Adipocyte (in vitro differentiated cells): ENCODE data around the gene PACRG.
"Not testable (repeated sequence)": the region's sequence is repeated elsewhere in the genome, so short reads cannot be mapped to it uniquely, and the experiment has no call there.

Source experiments
- DNase-seq: peaks from one replicate; pipeline ENCODE4 v3.0.0-alpha.2; 2015; ENCODE audit warnings: low read depth
- H3K27me3 ChIP-seq: replicated peaks from 2 replicates; pipeline ENCODE4 v1.7.0; 2013; ENCODE audit warnings: mild to moderate bottlenecking, low read length, moderate library complexity; ENCODE audit not compliant: control insufficient read depth, insufficient read depth
- H3K36me3 ChIP-seq: 2 replicates; pipeline ENCODE4 v1.7.0; 2013; ENCODE audit warnings: low read length, mild to moderate bottlenecking, moderate library complexity; ENCODE audit not compliant: control insufficient read depth, insufficient read depth, severe bottlenecking
- H3K4me1 ChIP-seq: 2 replicates; pipeline ENCODE4 v1.7.0; 2013; ENCODE audit warnings: mild to moderate bottlenecking, low read length, moderate library complexity; ENCODE audit not compliant: control insufficient read depth, insufficient read depth
- H3K4me3 ChIP-seq: 2 replicates; pipeline ENCODE4 v1.7.0; 2013; ENCODE audit warnings: mild to moderate bottlenecking, low read length, moderate library complexity
- H3K9ac ChIP-seq: 2 replicates; pipeline ENCODE4 v1.7.0; 2013; ENCODE audit warnings: mild to moderate bottlenecking, low read length, moderate library complexity
- H3K9me3 ChIP-seq: 2 replicates; pipeline ENCODE4 v1.7.0; 2013; ENCODE audit warnings: mild to moderate bottlenecking, low read length, moderate library complexity; ENCODE audit not compliant: control insufficient read depth

Gene PACRG

GRCh38 chr6:163309491-163310026 is 581.8 kb downstream of the PACRG start:
- DNase-seq: no peak
- no peaks in the 10 kb centered on the region for H3K9me3 ChIP-seq
- H3K4me1 ChIP-seq: no peaks in the 10 kb centered on the region
- no peaks in the 10 kb centered on the region for H3K27me3 ChIP-seq
- H3K9ac ChIP-seq: no peak overlapping the region
- H3K4me3 ChIP-seq: no peak overlapping the region
- no peaks in the 10 kb centered on the region for H3K36me3 ChIP-seq

GRCh38 chr6:163310096-163310972 is 582.6 kb downstream of the PACRG start:
- no peak overlapping the region for H3K9ac ChIP-seq
- no peaks in the 10 kb centered on the region for H3K36me3 ChIP-seq

GRCh38 chr6:163310973-163311383 is 583.2 kb downstream of the PACRG start:
- Histone ChIP-seq H3K36me3 (no peaks in the 10 kb centered on the region), H3K4me3 (no peak overlapping the region), H3K9ac (no peak overlapping the region), H3K27me3 (no peaks in the 10 kb centered on the region), H3K9me3 (no peaks in the 10 kb centered on the region), H3K4me1 (no peaks in the 10 kb centered on the region)
- DNase-seq: no peak

More at GRCh38 chr6:163310096-163310972, 582.6 kb downstream of the PACRG start:
- no peak for DNase-seq
- Histone ChIP-seq H3K9me3 (no peaks in the 10 kb centered on the region), H3K4me1 (no peaks in the 10 kb centered on the region), H3K27me3 (no peaks in the 10 kb centered on the region), H3K4me3 (no peak overlapping the region)

- H3K9me3 ChIP-seq: no peaks in the 10 kb centered on the region
Measured at GRCh38 chr6:163311830-163312229, 584.1 kb downstream of the PACRG start.

GRCh38 chr6:163313566-163313965 is 585.8 kb downstream of the PACRG start:
- no peak for DNase-seq
- Histone ChIP-seq H3K4me3 (no peak overlapping the region), H3K36me3 (no peaks in the 10 kb centered on the region), H3K9ac (no peak overlapping the region), H3K27me3 (no peaks in the 10 kb centered on the region), H3K4me1 (no peaks in the 10 kb centered on the region), H3K9me3 (no peaks in the 10 kb centered on the region)

More at GRCh38 chr6:163311830-163312229, 584.1 kb downstream of the PACRG start:
- Histone ChIP-seq H3K4me3 (no peak overlapping the region), H3K4me1 (no peaks in the 10 kb centered on the region), H3K36me3 (no peaks in the 10 kb centered on the region), H3K27me3 (no peaks in the 10 kb centered on the region), H3K9ac (no peak overlapping the region)
- no peak for DNase-seq

GRCh38 chr6:163313981-163314380 is 586.2 kb downstream of the PACRG start:
- no peaks in the 10 kb centered on the region for H3K4me1 ChIP-seq
- no peaks in the 10 kb centered on the region for H3K36me3 ChIP-seq
- no peak for DNase-seq
- H3K4me3 ChIP-seq: no peak overlapping the region
- no peaks in the 10 kb centered on the region for H3K27me3 ChIP-seq
- H3K9me3 ChIP-seq: no peaks in the 10 kb centered on the region
- no peak overlapping the region for H3K9ac ChIP-seq

GRCh38 chr6:163314791-163315470 is 587.2 kb downstream of the PACRG start:
- no peak overlapping the region for H3K9ac ChIP-seq
- H3K4me1 ChIP-seq: peaks cover under 1% of the 10 kb centered on the region
- H3K36me3 ChIP-seq: no peaks in the 10 kb centered on the region
- no peak overlapping the region for H3K4me3 ChIP-seq
- H3K9me3 ChIP-seq: no peaks in the 10 kb centered on the region
- H3K27me3 ChIP-seq: no peaks in the 10 kb centered on the region
- DNase-seq: no peak

GRCh38 chr6:163316866-163317495 is 589.2 kb downstream of the PACRG start:
- H3K9ac ChIP-seq, H3K9me3 ChIP-seq, DNase-seq, H3K4me3 ChIP-seq, H3K27me3 ChIP-seq, H3K36me3 ChIP-seq: not testable (repeated sequence)
- H3K4me1 ChIP-seq: peaks cover 18% of the 10 kb centered on the region

GRCh38 chr6:163318071-163318786 is 590.5 kb downstream of the PACRG start:
- no peak for DNase-seq
- no peaks in the 10 kb centered on the region for H3K9me3 ChIP-seq
- H3K4me3 ChIP-seq: no peak overlapping the region

GRCh38 chr6:163319609-163320366 is 592.0 kb downstream of the PACRG start:
- H3K4me1 ChIP-seq: peaks cover 36% of the 10 kb centered on the region
- no peak overlapping the region for H3K4me3 ChIP-seq
- no peak for DNase-seq
- no peak overlapping the region for H3K9ac ChIP-seq
- no peaks in the 10 kb centered on the region for H3K9me3 ChIP-seq
- H3K27me3 ChIP-seq: no peaks in the 10 kb centered on the region
- no peaks in the 10 kb centered on the region for H3K36me3 ChIP-seq

More at GRCh38 chr6:163318071-163318786, 590.5 kb downstream of the PACRG start:
- Histone ChIP-seq H3K9ac (no peak overlapping the region), H3K4me1 (peaks cover 21% of the 10 kb centered on the region), H3K27me3 (no peaks in the 10 kb centered on the region), H3K36me3 (no peaks in the 10 kb centered on the region)
